ENCODE data around the gene MYH7B. TPM values are rescaled to one million over a fixed set of nuclear protein-coding genes. Genes with fewer than 3 reads are reported as not detected.

Gene MYH7B
- total and polyA plus RNA-seq, 2 donors (not counting 3 experiments of a cell fraction or from before 2014, with no cell fraction given), result 0.03 TPM; not detected in 1

DNA sequence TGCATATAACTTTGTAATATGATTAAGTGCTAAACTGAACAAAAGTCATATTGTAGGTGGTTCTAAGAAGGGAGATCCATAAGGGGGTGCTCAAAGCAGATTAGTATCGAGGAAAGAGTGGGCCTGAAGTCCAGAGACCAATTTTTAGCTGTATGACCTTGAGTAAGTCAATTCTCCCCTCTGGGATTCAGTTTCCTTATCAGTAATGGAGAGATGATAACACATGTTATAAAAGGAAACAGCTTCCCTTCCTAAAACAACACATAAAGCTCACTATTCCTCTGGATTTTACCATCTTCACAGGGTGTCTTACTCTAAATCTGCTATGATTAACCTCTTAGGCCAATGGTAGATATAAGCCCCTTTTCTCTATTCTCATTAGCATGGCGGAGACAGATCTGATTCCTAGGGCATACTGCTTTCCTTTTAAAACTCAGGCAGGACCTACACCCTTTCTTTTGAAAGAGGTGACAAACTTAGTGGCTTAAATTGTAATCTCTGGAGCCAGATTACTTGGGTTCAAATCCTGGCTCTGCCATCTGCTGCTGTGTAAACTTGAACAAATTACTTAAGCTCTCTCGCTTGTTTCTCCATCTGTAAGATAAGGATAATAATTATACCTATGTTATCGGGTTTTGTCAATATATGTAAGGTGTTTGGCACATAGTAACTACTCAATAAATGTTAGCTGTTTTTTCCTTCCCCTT, 39.8 kb upstream of the MYH7B start:
- ChIA-PET POLR2A (no interaction called here), CTCF (interaction anchor here (0.6 to 1.9 kb wide), 5 partner anchors 8 to 1672 kb away, joined by 3 to 5 read pairs (median 5); no protein-coding TSS in a partner anchor)
- dilution Hi-C loops (cut with MboI; ENCODE audit: extremely low pct_ligation_motif_present, low sequenced_read_pairs) (no loop called here), intact Hi-C loops (cut with micrococcal nuclease) (no loop called here)
- no peaks in the 10 kb centered on the region for H3K27me3 ChIP-seq (ENCODE audit: control insufficient read depth in 2 of 2, insufficient read depth in 2 of 2, low read length in 2 of 2)
- BruUV-seq (replicated peaks), result no TSS peak
- H3K4me1 ChIP-seq (ENCODE audit: control insufficient read depth, extremely low read depth, insufficient read depth, low read length), result no peaks in the 10 kb centered on the region
- H2AFZ ChIP-seq (ENCODE audit: low read depth, low read length), result no peak overlapping the region
- TF ChIP-seq, protein P1, sequence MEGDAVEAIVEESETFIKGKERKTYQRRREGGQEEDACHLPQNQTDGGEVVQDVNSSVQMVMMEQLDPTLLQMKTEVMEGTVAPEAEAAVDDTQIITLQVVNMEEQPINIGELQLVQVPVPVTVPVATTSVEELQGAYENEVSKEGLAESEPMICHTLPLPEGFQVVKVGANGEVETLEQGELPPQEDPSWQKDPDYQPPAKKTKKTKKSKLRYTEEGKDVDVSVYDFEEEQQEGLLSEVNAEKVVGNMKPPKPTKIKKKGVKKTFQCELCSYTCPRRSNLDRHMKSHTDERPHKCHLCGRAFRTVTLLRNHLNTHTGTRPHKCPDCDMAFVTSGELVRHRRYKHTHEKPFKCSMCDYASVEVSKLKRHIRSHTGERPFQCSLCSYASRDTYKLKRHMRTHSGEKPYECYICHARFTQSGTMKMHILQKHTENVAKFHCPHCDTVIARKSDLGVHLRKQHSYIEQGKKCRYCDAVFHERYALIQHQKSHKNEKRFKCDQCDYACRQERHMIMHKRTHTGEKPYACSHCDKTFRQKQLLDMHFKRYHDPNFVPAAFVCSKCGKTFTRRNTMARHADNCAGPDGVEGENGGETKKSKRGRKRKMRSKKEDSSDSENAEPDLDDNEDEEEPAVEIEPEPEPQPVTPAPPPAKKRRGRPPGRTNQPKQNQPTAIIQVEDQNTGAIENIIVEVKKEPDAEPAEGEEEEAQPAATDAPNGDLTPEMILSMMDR (IDR thresholded peaks at IDR 0.05; ENCODE audit: extremely low read depth in 1 of 2, insufficient read depth in 1 of 2, low read depth in 1 of 2, low read length in 2 of 2), result no peak
- TF ChIP-seq EZH2 (IDR thresholded peaks at IDR 0.05; ENCODE audit: borderline replicate concordance, low read depth, low read length, severe bottlenecking) (no peak), POLR2A (IDR thresholded peaks at IDR 0.05; ENCODE audit: low read depth, low read length) (no peak), JUN (IDR thresholded peaks at IDR 0.05; ENCODE audit: borderline replicate concordance, insufficient read depth, insufficient read length, low read depth) (no peak), MYC (IDR thresholded peaks at IDR 0.05; ENCODE audit: low read depth, low read length) (no peak), FOS (IDR thresholded peaks at IDR 0.05; ENCODE audit: borderline replicate concordance, insufficient read depth, low read length) (no peak), POLR2AphosphoS5 (IDR thresholded peaks at IDR 0.05; ENCODE audit: insufficient read depth, low read depth, low read length) (no peak), GATA2 (IDR thresholded peaks at IDR 0.05; ENCODE audit: insufficient read depth, insufficient read length, low read depth, low read length) (no peak)
- TF ChIP-seq, protein P2, sequence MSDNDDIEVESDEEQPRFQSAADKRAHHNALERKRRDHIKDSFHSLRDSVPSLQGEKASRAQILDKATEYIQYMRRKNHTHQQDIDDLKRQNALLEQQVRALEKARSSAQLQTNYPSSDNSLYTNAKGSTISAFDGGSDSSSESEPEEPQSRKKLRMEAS (IDR thresholded peaks at IDR 0.05; ENCODE audit: insufficient read depth, insufficient read length), result no peak
- H3K9me1 ChIP-seq (replicated peaks; ENCODE audit: control insufficient read depth, extremely low read depth, insufficient read depth, low read length), result no peaks in the 10 kb centered on the region
- H3K9ac ChIP-seq (replicated peaks; ENCODE audit: extremely low read depth, insufficient read depth, low read length), result no peak overlapping the region
- H3K79me2 ChIP-seq (ENCODE audit: control insufficient read depth, insufficient read depth, low read length), result no peaks in the 10 kb centered on the region
- no peaks in the 10 kb centered on the region for H3K9me3 ChIP-seq (replicated peaks; ENCODE audit: control insufficient read depth, insufficient read depth, low read length)
- H4K20me1 ChIP-seq (replicated peaks; ENCODE audit: control insufficient read depth, extremely low read depth, insufficient read depth, low read length), result no peaks in the 10 kb centered on the region
- FAIRE-seq (no peak), DNase-seq (ENCODE audit: low read depth, low spot score) (no peak)
- H3K4me3 ChIP-seq (replicated peaks in 1 of 3; ENCODE audit: insufficient read depth in 1 of 3, low read depth in 1 of 3, low read length in 3 of 3), result no peak overlapping the region
- peaks cover 0 to 4% of the 10 kb centered on the region in 2 experiments for H3K36me3 ChIP-seq (ENCODE audit: control insufficient read depth in 2 of 2, extremely low read depth in 1 of 2, insufficient read depth in 2 of 2, low read length in 2 of 2)
- H3K4me2 ChIP-seq (ENCODE audit: insufficient read depth, low read length), result no peak overlapping the region
- no peak overlapping the region for H3K27ac ChIP-seq (ENCODE audit: insufficient read depth, low read depth, low read length)
